Stimulated activated CD4-positive, alpha-beta T cell treated with anti-CD3 and anti-CD28 coated beads, Interleukin-1b, Interleukin-23, amount 100 ng/mL, for 4 hours (primary cell): ENCODE data around the gene CCT5.
"Not testable (repeated sequence)": the region's sequence is repeated elsewhere in the genome, so short reads cannot be mapped to it uniquely, and the experiment has no call there.

Source experiments
- DNase-seq, 2 donors: peaks; one replicate each; pipeline ENCODE4 v3.0.0-alpha.2; 2020; ENCODE audit warnings: low read depth in 2 of 2

Gene CCT5

DNA sequence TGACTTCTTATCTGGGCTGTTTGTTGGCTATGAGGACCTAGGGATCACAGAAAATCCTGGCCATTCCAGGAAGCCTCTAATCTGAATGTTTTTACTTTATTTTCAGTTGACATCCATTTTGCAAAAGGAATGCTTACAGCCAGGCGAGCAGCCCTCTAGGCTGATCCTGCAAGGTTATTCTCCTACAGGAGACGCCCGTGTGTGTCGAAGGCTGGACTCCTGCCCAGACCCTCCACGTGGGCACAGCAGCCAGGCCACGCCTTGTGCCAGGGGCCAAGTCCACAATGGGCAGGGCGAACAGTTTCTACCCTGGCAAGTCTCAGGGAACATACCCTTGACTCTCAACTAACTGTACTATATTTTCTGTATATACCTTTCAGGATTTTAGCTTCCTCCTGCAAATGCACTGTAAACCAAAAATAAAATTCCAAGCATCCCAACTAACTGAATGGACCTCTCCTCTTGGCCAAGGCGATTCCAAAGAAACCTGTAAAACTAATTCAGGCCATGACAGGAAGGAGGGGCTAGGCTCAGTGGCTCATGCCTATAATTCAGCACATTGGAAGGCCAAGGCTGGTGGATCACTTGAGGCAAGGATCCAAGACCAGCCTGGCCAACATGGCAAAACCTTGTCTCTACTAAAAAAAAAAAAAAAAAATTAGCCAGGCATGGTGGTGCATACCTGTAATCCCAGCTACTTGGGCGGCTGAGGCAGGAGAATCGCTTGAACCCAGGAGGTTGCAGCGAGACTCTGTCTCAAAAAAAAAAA, 51.9 kb downstream of the CCT5 start:
- no peak for DNase-seq

DNA sequence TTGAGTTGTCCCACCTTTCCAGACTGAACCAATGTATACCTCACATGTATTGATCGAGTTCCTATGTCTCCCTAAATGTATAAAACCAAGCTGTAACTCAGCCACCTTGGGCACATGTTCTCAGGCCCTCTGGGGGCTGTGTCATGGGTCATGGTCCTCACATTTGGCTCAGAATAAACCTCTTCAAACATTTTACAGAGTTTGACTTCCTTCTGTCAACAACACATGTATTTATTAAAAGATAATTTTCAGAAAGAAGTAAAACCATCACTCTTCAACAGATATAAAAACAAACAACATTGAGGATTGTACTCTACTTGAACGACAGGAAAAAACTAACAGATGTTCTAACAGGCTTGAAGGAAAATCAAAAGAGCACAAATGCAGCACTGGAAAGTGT, 53.1 kb downstream of the CCT5 start:
- DNase-seq: no peak

DNA sequence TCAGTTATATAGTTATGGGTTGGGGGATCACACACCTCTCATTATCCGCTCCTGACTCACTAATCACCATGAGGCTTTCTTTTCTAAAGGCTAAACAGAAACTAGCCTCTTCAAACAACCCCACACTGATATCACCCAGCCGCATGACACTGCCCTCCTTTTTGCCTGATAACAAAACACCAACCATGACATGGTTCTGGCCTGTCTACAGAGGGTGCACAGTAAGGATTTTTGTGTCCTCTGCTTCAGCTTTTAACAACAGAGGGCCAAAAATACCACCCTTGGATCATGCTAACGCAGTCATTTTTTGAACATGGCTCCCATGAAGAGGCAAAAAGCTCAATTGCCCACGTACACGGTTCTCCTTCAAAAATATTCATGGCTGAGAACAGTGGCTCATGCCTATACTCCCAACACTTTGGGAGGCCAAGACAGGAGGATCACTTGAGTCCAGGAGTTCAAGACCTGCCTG, 53.7 kb downstream of the CCT5 start:
- no peak for DNase-seq

DNA sequence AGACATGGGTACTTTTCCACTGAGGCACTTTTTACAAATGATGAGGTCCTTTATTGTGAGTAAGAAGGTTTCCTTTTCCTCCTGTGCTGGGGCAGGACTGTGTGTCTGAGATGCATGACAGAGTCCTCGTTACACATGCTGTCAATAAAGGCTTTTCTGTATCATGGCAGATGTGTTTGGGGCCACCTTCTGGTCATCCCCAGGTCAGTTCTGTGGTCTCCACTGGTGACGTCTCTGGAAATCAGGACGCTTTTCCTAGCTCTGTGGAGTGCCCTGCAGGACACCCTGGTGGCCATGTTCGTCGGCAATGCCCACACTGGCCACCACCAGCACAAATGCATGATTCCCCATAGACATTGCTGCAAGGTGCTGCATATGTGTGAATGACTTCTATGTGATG, 54.9 kb downstream of the CCT5 start:
- DNase-seq: no peak

DNA sequence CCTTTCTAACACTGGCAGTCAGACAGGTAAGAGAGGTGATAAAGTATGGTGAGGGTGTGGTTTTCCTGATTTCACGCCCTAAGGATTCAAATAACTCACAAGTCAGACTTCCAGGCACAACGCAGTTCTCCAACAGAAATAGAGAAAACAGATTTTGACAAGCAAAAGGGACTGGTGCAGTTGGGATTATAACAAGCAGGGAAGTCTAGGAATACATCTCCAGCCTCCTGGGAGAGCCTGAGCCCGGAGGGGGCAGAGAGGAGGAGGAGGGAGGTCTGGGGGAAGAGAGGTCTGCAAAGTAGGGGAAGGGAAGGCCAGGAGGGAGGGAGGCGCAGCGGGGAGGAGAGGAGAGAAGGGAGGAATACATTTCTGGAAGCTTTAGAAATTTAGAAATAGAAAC, 56.0 kb downstream of the CCT5 start:
- no peak for DNase-seq

DNA sequence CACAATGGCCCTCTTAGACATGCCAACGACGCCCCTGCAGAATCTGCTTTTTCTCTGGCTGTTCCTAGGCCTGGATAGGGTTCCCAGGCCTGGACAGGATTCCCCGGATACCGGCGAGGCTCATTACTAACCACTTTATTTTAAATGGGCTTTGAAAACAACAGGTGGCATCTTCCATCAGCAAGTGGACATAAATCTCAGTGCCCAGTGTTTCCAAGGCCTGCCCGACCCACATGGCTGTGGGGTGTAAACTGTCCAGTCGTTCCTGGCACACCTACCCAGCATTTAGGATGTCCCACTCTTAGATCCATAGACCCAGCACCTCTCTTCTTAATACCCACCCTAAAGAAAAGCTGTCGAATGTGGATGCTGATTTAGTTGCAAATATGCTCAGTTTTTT, 56.7 kb downstream of the CCT5 start:
- DNase-seq: no peak

DNA sequence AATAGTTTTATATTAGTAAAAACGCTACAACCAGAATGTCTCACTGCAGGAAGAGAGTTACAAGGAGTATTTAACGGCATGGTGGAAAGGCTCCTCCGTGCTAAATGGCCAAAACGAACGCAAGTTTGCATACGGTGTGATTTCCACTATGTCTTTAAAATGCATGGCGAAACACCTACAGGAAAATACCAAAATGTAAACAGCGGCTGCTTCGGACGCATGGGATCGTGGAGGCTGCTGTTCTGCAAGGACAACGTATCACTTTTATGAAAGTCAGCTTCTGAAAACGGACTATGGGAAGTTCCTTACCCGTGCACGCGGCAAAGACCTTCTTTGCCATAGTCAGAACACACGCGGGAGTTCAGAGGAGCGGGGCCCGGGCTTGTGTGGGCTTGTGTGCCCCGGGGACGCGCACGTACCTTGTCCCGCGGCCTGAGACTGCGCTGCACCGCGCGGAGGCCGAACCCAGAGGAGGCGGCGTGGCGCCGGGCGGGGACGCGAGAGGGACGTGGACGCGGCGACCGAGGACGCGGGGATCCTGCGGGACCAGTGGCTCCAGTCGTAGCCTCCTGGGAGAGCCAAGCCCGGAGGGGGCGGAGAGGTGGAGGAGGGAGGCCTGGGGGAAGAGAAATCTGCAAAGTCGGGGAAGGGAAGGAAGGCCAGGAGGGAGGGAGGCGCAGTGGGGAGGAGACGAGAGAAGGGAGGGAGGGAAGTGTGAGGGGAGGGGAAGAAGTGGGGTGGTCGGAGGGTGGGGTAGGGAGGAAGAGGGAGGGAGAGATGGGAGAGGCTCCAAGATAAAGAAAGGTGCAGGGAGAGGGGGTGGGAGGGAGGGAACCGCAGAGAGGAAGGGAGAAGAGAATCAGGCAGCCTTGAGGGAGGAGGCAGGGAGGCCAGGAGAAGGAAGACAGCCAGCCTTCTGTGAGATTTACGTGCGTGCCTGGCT, 57.4 kb downstream of the CCT5 start, which contains the start of gene CMBL:
Gene CMBL (minus strand): TSS at position 697 of the 943 bp plus-strand sequence. CDS start 17,140 bp downstream, outside the sequence.
- DNase-seq: peak in 1 of 2 donors; percentile 15

DNA sequence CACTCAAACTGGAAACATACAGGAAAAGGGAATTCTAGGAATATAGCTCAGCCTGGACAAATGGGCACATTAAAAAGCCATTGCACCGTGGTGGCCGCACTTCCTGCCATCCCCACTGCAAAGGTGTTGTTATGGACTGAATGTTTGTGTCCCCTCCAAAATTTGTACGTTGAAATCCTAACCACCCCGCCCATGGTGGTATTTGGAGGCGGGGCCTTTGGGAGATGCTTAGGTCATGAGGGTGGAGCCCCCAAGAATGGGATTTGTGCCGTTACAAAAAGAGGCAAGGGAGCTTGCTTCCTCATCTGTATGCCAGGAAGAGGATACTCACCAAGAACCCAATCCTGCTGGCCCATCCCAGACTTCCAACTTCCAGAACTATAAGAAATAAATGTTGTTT, 58.8 kb downstream of the CCT5 start:
- DNase-seq: no peak

DNA sequence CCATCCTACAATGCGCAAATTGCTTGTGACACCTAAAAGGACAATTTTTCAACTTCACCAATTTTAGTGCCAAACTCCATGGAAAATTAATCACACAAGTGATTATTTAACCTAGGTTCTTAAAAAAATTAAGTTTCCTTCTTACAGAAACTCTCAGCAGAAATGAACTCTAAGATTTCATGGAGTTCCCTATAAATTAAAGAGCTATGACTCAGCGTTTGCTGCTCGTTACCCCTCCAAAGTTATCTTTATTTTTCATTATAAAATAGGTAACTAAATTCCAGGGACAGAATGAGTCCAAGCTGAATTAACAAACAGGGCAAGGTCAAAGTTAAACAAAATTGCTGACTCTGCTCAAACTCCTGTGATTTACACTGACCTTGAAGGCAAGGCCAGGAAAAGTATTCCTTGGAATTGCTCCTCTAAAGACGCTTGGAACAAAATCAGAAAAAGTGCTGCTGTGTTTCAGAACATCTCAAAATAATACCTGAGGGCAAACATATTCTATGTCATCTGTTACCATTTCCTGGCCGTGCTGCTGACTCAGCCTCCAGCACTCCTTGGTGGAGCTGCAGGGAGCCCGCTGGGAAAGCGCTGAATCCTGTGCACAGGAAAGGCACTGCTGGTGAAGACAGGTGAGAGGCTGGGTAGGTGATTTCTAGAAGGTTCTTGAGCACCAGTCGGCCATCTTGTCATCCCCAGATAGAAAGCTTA, 60.1 kb downstream of the CCT5 start:
- no peak for DNase-seq

DNA sequence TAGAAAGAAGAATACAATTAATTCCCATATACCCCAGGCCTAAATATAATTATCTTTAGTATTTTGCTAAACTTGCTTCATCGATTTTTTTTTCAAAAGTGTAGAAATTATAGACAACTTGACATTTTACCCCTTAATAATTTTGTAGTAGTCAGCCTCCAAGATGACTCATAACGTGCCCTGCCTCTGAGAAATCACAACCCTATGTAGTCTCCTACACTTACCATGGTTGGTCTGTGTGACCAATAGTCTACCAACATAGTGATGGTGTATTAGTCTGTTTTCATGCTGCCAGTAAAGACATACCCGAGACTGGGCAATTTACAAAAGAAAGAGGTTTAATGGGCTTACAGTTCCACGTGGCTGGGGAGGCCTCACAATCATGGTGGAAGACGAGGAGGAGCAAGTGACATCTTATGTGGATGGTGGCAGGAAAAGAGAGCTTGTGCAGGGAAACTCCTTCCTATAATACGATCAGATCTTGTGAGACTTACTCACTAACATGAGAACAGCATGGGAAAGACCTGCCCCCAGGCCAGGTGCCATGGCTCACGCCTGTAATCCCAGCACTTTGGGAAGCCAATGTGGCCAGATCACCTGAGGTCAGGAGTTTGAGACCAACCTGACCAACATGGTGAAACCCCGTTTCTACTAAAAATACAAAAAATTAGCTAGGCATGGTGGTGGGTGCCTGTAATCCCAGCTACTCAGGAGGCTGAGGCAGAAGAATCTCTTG, 60.9 kb downstream of the CCT5 start:
- not testable (repeated sequence) for DNase-seq

DNA sequence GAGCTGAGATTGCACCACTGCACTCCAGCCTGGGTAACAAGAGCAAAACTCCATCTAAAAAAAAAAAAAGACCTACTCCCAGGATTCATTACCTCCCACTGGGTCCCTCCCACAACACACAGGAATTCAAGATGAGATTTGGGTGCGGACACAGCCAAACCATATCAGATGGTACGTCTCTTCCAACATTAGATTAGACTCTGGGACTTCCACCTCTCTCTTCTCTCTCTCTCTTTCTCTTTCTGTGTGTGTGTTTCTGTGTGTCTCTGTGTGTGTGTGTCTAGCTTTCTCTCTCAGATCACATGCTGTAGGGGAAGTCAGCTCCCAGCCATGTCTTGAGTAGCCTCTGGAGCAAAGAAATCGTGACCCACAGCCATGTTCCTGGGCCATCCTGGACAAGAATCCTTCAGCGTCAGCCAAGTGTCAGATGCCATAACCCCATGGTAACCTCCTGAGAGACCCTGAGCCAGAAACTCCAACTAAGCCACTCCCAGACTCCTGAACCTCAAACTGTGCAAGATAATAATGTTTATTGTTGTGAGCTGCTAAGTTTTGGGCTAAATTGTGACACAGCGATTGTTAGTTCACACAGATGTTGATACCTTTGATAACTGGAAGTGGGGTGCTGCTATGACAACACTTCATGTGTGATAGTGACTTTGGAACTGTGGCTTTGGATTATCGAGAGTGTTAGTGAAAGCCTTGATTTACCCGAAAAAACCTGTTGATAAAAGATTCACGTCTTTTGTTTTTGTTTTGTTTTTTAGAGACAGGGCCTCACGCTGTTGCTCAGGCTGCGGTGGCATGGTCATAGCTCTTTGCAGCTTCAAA, 61.7 kb downstream of the CCT5 start:
- no peak for DNase-seq

DNA sequence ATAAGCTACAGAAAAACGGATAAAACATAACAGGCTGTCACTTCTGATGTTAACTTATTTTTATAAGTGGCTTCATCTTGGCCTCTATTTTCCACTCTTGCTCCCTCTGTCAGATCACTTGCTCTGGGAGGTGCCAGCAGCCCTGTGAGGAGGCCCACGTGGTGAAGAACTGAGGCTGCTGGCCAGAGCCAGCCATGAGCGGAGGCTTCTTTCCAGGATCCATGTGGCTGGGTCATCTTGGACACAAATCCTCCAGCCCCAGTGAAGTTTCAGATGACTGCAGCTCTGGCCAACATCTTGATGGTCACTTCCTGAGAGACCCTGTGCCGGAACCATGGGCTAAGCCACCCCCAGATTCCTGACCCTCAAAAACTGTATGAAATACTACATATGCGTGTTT, 65.1 kb downstream of the CCT5 start:
- no peak for DNase-seq
